ENCODE measurements around the gene TBC1D10A. TPM values are rescaled to one million over a fixed set of nuclear protein-coding genes. Genes with fewer than 3 reads are reported as not detected.

Gene TBC1D10A
- total RNA-seq, 2 experiments from 2014 or later: 28.9 to 29.0 TPM

DNA sequence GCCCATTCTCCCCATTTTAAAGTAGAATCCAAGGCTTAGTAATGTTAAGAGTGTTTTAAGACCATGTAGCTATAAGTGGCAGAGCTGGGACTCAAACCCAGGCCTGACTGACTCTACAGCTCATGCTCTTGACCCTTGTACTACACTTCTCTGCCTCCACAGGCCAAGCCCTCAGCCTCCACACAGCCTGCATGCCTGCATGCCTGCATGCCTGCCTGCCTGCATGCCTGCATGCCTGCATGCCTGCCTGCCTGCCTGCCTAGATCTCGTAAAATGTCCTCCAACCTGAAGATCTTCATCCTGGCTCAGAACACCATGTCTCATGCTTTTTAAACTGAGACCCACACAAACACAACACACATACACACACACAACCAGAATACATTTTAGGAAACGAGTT is 18.6 kb downstream of the TBC1D10A start:
- intact Hi-C loops (cut with micrococcal nuclease): no loop called here
- POLR2A ChIA-PET: interaction anchor here (1.0 to 2.5 kb wide), 5 partner anchors 15 to 116 kb away, joined by 3 to 8 read pairs (median 4); partner anchors contain the start of gene TBC1D10A
- peaks cover 96% of the 10 kb centered on the region for H3K4me1 Mint-ChIP-seq (ENCODE audit: low read depth)
- H3K9me3 Mint-ChIP-seq: no peaks in the 10 kb centered on the region
- CTCF ChIA-PET: interaction anchor here (3.2 kb wide), 1 partner anchor 20 kb away, joined by 17 read pairs; no protein-coding TSS in a partner anchor
- no peak for DNase-seq
- no peaks in the 10 kb centered on the region for H3K27me3 Mint-ChIP-seq
- peak overlapping the region; percentile 98 for H3K27ac Mint-ChIP-seq
- H3K4me3 Mint-ChIP-seq: no peak overlapping the region
- peaks cover 4% of the 10 kb centered on the region for H3K36me3 Mint-ChIP-seq

DNA sequence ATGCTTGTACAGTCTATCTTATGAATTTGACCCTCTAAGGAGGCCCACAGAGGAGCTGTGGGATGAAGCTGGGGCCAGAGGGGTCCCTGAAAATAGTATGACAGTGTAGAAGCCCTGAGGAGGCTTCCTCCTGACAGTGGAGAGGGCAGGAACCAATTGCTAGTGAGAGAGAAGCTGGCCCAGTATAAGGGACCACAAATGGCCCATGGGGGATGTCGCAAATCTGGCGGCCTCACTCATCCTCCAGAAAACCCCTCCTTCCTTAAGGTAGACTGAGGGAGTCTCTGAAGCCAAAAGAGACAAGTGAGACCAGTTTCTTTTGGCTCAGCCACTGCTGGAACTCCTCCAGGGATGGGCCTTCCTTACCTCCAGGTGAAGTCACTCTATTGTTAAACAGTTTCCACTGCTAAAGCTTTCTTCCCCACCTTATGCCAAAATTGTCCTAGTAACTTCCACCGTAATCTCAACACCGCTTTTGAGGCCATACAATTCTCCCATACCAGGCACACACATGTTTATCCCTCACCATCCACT is 19.6 kb downstream of the TBC1D10A start:
- H3K4me1 Mint-ChIP-seq (ENCODE audit: low read depth): peaks cover 96% of the 10 kb centered on the region
- ChIA-PET POLR2A (interaction anchor here (1.1 to 2.0 kb wide), 3 partner anchors 20 to 49 kb away, joined by 3 to 6 read pairs (median 3); partner anchors contain the start of gene TBC1D10A), CTCF (interaction anchor here (2.3 to 3.2 kb wide), 2 partner anchors 19 kb away, joined by 6 to 17 read pairs; partner anchors contain the start of gene TBC1D10A)
- H3K36me3 Mint-ChIP-seq: peaks cover 3% of the 10 kb centered on the region
- no peaks in the 10 kb centered on the region for H3K9me3 Mint-ChIP-seq
- H3K27ac Mint-ChIP-seq: peak overlapping the region; percentile 98
- intact Hi-C loops (cut with micrococcal nuclease): loop anchor here (2.0 kb wide), 2 partner anchors 20 to 40 kb away; partner anchors contain the start of gene TBC1D10A
- no peaks in the 10 kb centered on the region for H3K27me3 Mint-ChIP-seq
- no peak overlapping the region for H3K4me3 Mint-ChIP-seq
- DNase-seq: no peak

DNA sequence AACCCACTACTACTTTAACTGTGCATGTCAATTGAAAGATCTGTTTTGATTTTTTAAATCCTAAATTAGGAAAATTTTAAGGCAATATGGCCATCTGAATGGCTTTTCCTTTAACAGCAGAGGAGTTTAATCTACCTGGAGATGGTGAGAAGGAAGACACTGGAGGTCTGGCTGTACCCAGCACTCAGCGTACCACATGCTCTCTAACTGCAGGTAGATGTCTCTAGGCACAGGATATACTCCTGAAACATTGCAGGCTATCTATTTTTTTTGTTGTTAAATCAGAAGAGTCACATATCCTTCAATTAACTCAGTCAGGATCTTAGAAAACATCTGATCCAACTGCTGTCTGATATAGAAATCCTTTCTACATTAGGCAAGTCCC is 20.1 kb downstream of the TBC1D10A start:
- Mint-ChIP-seq H3K27me3 (no peaks in the 10 kb centered on the region), H3K36me3 (peaks cover 3% of the 10 kb centered on the region)

DNA sequence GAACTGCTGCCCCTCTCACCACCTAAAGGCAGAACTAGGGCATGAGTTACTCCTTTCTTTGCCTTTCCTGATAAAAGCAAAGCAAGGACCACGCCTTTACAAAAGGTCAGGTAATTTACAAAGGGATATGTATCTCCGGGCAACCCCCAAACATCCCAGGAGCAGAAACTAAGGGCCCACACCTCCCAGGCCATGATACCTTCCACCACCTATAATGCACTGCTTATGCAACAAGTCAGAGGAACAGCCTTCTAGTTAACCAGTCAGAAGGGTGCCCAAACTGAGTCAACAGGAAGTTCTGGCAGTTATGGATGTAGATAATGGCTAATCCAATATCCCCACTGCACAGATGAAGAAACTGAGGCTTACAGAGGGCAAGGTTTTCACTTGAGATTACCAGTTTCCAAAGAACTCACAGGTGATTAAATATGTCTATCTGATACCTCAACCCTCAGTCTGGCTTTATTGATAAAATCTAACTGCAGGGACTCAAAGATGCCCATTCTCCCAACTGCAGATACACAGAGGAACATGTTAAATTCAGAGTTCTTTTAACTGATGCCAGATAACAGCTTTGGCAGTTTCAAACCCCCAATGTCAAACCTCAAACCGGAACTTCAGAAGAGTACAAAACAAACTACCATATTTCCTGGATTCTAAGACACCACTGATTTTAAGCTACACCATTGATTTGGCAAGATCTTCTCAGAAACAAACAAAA is 20.7 kb downstream of the TBC1D10A start:
- intact Hi-C loops (cut with micrococcal nuclease): loop anchor here (1.0 to 2.0 kb wide), 4 partner anchors 8 to 41 kb away; partner anchors contain the start of genes CASTOR1 and TBC1D10A
- peaks cover 9% of the 10 kb centered on the region for H3K36me3 Mint-ChIP-seq
- peak overlapping the region; percentile 69 for H3K4me3 Mint-ChIP-seq
- CTCF ChIA-PET: interaction anchor here (2.3 to 3.2 kb wide), 2 partner anchors 18 to 20 kb away, joined by 6 to 17 read pairs; partner anchors contain the start of gene TBC1D10A
- H3K27me3 Mint-ChIP-seq: no peaks in the 10 kb centered on the region
- DNase-seq: peak; percentile 54
- peaks cover 96% of the 10 kb centered on the region for H3K4me1 Mint-ChIP-seq (ENCODE audit: low read depth)
- H3K27ac Mint-ChIP-seq: peak overlapping the region; percentile 98
- POLR2A ChIA-PET: interaction anchor here (0.9 to 2.0 kb wide), 3 partner anchors 10 to 50 kb away, joined by 3 to 6 read pairs (median 3); partner anchors contain the start of gene TBC1D10A
- H3K9me3 Mint-ChIP-seq: no peaks in the 10 kb centered on the region

More for the DNA sequence above, 20.1 kb downstream of the TBC1D10A start:
- ChIA-PET POLR2A (interaction anchor here (0.9 to 2.0 kb wide), 4 partner anchors 10 to 49 kb away, joined by 3 to 6 read pairs (median 3); partner anchors contain the start of gene TBC1D10A), CTCF (interaction anchor here (2.3 to 3.2 kb wide), 2 partner anchors 19 to 20 kb away, joined by 6 to 17 read pairs; partner anchors contain the start of gene TBC1D10A)
- intact Hi-C loops (cut with micrococcal nuclease): loop anchor here (1.0 to 2.0 kb wide), 3 partner anchors 8 to 40 kb away; partner anchors contain the start of gene TBC1D10A
- no peaks in the 10 kb centered on the region for H3K9me3 Mint-ChIP-seq
- peaks cover 96% of the 10 kb centered on the region for H3K4me1 Mint-ChIP-seq (ENCODE audit: low read depth)
- no peak for DNase-seq
- H3K4me3 Mint-ChIP-seq: peak overlapping the region; percentile 69
- peak overlapping the region; percentile 98 for H3K27ac Mint-ChIP-seq

DNA sequence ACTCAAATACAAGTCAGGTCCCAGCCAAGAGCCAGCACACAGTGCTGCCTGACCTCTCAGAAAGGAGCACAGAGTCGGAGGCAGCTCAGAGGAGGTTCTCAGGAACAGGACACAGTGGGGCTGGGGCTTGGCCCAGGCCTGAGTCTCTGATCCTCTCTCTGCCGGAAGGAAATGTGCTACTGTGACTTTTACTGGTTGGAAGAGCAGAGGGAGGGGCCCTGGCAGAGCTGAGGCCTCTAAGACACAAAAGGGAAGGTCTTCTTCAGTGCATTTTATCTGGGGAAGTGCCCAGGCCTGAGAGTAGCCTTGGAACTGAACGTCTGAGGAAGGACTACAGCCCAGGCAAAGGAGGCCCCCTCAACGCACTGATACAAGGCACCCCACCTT is 21.2 kb downstream of the TBC1D10A start:
- POLR2A ChIA-PET: interaction anchor here (1.1 to 2.0 kb wide), 2 partner anchors 11 to 21 kb away, joined by 4 to 6 read pairs; partner anchors contain the start of gene TBC1D10A
- Mint-ChIP-seq H3K9me3 (no peaks in the 10 kb centered on the region), H3K27ac (peak overlapping the region; percentile 98), H3K36me3 (peaks cover 14% of the 10 kb centered on the region), H3K27me3 (no peaks in the 10 kb centered on the region), H3K4me3 (peak overlapping the region; percentile 69), H3K4me1 (ENCODE audit: low read depth) (peaks cover 96% of the 10 kb centered on the region)
- CTCF ChIA-PET: interaction anchor here (0.7 to 4.3 kb wide), 3 partner anchors 18 to 82 kb away, joined by 3 to 22 read pairs (median 6); partner anchors contain the start of genes RNF215 and TBC1D10A
- peak; percentile 74 for DNase-seq
- intact Hi-C loops (cut with micrococcal nuclease): loop anchor here (1.0 kb wide), 1 partner anchor 16 kb away; the partner anchor contains the start of gene CASTOR1

DNA sequence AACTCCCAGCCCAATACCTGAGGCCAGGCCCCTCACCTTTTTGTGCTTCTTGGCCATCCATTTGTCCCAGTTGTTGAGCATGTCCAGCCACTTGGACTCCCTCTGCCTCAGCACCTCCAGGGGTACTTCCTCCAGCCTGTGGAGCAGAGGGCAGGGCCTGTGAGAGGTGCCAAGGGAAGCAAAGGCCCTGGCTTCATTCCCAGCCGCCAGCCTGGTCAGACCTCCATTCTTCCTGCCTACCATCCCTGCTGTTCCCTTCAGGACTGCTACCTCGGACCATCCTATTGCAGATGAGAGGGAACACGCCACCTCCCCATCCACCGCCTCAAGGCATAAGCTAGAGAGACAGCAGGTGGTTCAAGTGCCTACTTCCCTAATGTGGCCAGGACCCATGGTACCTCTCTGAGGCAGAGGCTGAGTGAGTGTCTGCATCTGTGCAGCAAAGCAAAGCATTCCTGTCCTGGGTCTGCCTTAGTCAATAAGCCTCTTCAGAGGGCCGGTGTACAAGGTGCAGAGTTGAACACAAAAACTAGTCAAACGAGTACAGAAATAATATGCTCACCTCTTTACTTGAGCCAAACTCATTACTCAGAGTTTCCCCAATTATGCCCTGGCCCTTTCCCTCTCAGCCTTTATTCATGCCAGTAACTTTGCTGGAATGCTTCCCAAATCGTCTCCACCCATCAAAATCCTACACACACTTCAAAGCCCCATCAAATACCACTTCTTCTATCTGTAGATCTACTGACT is 22.1 kb downstream of the TBC1D10A start:
- Mint-ChIP-seq H3K4me1 (ENCODE audit: low read depth) (peaks cover 91% of the 10 kb centered on the region), H3K27me3 (no peaks in the 10 kb centered on the region), H3K27ac (peak overlapping the region; percentile 98), H3K9me3 (no peaks in the 10 kb centered on the region), H3K36me3 (peaks cover 14% of the 10 kb centered on the region), H3K4me3 (peak overlapping the region; percentile 69)
- intact Hi-C loops (cut with micrococcal nuclease): loop anchor here (1.0 kb wide), 1 partner anchor 15 kb away; the partner anchor contains the start of gene CASTOR1
- ChIA-PET CTCF (interaction anchor here (0.7 to 4.3 kb wide), 2 partner anchors 17 to 83 kb away, joined by 3 to 22 read pairs; partner anchors contain the start of gene RNF215), POLR2A (interaction anchor here (1.0 to 2.0 kb wide), 3 partner anchors 10 to 22 kb away, joined by 3 to 6 read pairs (median 4); partner anchors contain the start of gene TBC1D10A)
- DNase-seq: no peak

DNA sequence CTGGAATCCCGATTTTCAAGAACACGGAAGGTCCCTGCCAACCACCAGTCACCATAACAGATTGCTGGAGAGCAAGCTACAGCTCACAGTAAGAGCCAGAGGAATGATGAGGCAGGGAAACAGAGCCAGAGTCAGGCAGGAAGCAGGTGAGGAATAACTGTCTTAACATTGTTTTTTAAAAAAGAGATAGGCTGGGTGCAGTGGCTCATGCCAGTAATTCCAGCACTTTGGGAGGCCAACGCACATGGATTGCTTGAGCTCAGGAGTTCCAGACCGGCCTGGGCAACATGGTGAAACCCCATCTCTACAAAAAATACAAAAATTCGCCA is 24.0 kb downstream of the TBC1D10A start:
- H3K4me1 Mint-ChIP-seq (ENCODE audit: low read depth): peaks cover 90% of the 10 kb centered on the region
- DNase-seq: no peak
- intact Hi-C loops (cut with micrococcal nuclease): no loop called here
- CTCF ChIA-PET: interaction anchor here (1.1 to 4.3 kb wide), 4 partner anchors 12 to 85 kb away, joined by 5 to 22 read pairs (median 6); partner anchors contain the start of genes CASTOR1 and RNF215
- peaks cover 17% of the 10 kb centered on the region for H3K36me3 Mint-ChIP-seq
- H3K9me3 Mint-ChIP-seq: no peaks in the 10 kb centered on the region
- no peaks in the 10 kb centered on the region for H3K27me3 Mint-ChIP-seq
- POLR2A ChIA-PET: interaction anchor here (0.8 to 3.6 kb wide), 4 partner anchors 12 to 53 kb away, joined by 3 to 11 read pairs (median 4); no protein-coding TSS in a partner anchor
- peak overlapping the region; percentile 98 for H3K27ac Mint-ChIP-seq
- H3K4me3 Mint-ChIP-seq: no peak overlapping the region

DNA sequence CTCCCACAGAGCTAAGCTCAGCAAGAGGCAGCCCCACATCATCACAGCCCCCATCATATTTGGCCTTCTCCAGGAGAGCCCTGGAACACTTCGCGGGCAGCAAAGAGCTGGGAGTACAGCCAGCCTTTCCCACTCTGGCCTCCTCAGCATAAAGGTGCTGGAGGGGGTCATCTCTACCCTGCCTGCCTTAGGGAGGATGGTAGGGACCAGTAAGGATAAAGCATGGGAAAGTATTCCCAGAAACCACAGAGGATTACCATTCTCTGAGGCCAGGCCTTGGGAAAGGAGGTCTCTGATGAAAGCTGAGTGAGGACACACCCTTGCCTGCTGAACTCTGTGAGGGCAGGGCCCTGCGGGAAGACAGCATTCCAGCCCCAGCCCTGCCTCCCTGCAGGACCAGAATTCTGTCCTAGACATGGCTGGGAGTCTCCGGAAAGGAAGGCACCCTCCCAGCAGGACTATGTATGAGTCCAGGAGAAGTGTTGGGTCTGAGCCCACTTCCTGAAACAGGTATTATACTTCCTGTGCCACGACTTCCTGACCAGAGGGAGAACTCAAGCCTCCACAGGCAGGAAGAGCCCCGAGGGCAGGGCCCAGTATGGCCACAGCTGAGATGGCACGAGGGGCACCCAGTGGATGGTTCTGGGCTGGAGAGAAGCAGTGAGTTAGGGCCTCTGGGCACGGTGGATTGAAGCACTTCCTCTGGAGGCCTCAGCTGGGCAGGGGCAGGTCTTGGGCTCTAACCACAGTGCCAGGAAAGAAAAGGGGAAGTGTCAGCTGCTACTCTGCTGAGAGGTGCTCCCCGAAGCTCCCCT is 24.5 kb downstream of the TBC1D10A start:
- peak overlapping the region; percentile 98 for H3K27ac Mint-ChIP-seq
- intact Hi-C loops (cut with micrococcal nuclease): no loop called here
- H3K27me3 Mint-ChIP-seq: no peaks in the 10 kb centered on the region
- no peak for DNase-seq
- H3K9me3 Mint-ChIP-seq: no peaks in the 10 kb centered on the region
- ChIA-PET CTCF (interaction anchor here (1.1 to 4.3 kb wide), 4 partner anchors 12 to 85 kb away, joined by 5 to 22 read pairs (median 6); partner anchors contain the start of genes CASTOR1 and RNF215), POLR2A (interaction anchor here (1.1 to 3.6 kb wide), 2 partner anchors 11 to 46 kb away, joined by 5 to 11 read pairs; no protein-coding TSS in a partner anchor)
- peaks cover 91% of the 10 kb centered on the region for H3K4me1 Mint-ChIP-seq (ENCODE audit: low read depth)
- no peak overlapping the region for H3K4me3 Mint-ChIP-seq
- H3K36me3 Mint-ChIP-seq: peaks cover 17% of the 10 kb centered on the region

DNA sequence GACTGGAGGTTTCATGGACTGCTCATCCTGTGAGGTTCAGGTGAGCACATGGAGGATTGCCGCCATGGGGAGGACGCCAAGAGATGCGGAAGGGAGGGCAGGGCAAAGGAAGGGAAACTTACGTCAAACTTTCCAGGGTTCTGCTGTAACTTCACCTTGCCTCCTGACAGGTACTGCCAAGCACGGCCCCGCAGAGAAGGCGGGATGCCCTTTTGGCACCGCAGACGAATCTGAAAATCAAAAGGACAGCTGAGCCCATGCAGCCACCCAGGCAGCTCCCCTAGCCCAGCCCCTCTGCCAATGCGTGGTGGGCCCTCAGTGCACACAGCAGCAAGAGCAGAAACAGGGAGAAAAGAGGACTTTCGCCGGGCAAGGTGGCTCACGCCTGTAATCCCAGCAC is 27.4 kb downstream of the TBC1D10A start:
- ChIA-PET POLR2A (interaction anchor here (1.0 kb wide), 1 partner anchor 15 kb away, joined by 3 read pairs; no protein-coding TSS in a partner anchor), CTCF (interaction anchor here (3.2 kb wide), 1 partner anchor 11 kb away, joined by 25 read pairs; the partner anchor contains the start of gene CASTOR1)
- no peak for DNase-seq
- H3K9me3 Mint-ChIP-seq: no peaks in the 10 kb centered on the region
- H3K27me3 Mint-ChIP-seq: no peaks in the 10 kb centered on the region
- H3K4me1 Mint-ChIP-seq (ENCODE audit: low read depth): peaks cover 79% of the 10 kb centered on the region
- no peak overlapping the region for H3K4me3 Mint-ChIP-seq
- intact Hi-C loops (cut with micrococcal nuclease): no loop called here
- no peak overlapping the region for H3K27ac Mint-ChIP-seq
- H3K36me3 Mint-ChIP-seq: peaks cover 18% of the 10 kb centered on the region

DNA sequence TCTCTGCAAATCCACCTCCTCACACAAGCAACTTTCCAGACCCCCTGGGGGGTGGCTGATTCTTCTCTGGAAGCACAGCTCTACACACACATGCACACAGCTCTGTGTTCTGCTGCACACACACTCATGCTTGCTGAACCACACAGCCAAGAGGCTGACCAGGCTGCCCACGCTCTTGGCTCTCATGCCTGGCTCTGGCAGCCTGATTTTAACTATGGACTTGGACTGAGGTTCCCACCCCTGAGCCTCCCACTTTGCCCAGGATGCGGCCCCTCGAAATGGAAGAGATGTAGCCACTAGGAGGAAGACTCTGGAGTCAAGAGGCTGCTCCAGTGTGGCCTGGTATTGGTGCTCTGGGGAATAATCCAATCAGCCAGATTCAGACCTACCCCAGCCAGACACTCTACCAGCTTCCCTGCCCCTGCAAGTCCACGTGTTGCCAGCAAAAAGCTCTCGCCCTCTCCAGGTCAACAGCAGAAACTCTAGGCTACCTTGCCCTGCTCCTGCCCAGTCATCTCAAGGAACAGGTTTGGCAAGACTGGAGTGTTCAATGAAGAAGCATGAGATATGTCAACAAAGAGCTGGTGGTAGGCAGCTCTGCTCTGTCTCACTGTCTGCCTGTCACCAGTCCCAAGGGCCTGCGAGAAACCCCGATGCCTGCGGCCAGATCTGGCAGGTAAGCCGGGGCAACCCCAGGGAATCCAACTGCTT is 28.6 kb downstream of the TBC1D10A start:
- no peaks in the 10 kb centered on the region for H3K9me3 Mint-ChIP-seq
- ChIA-PET POLR2A (interaction anchor here (1.0 kb wide), 1 partner anchor 16 kb away, joined by 3 read pairs; no protein-coding TSS in a partner anchor), CTCF (interaction anchor here (2.5 to 3.2 kb wide), 2 partner anchors 9 to 10 kb away, joined by 14 to 25 read pairs; partner anchors contain the start of gene CASTOR1)
- H3K4me1 Mint-ChIP-seq (ENCODE audit: low read depth): peaks cover 68% of the 10 kb centered on the region
- H3K27me3 Mint-ChIP-seq: no peaks in the 10 kb centered on the region
- intact Hi-C loops (cut with micrococcal nuclease): no loop called here
- peaks cover 17% of the 10 kb centered on the region for H3K36me3 Mint-ChIP-seq
- no peak overlapping the region for H3K4me3 Mint-ChIP-seq
- H3K27ac Mint-ChIP-seq: peak overlapping the region; percentile 51
- no peak for DNase-seq
